Keratinocyte (primary cell): ENCODE results near the gene SMPD4. TPM values are rescaled to one million over a fixed set of nuclear protein-coding genes. Genes with fewer than 3 reads are reported as not detected.
"Not testable (repeated sequence)": the region's sequence is repeated elsewhere in the genome, so short reads cannot be mapped to it uniquely, and the experiment has no call there.

Experiments
- DNase-seq: peaks from one replicate; pipeline ENCODE4 v3.0.0-alpha.2; 2011; ENCODE audit warnings: low read depth, missing footprints, low spot score
- FAIRE-seq: peaks from 2 replicates; lab custom pipeline; 2011; peaks lifted over from hg19 to GRCh38; lab: Jason Lieb, UNC
- H2AFZ ChIP-seq: 2 replicates; pipeline ENCODE4 v1.6.0; 2012; ENCODE audit warnings: low read length, control low read depth, inconsistent platforms; ENCODE audit not compliant: control insufficient read depth
- H3K27ac ChIP-seq: 2 replicates; pipeline ENCODE4 v1.5.1; 2011; ENCODE audit warnings: low read length; ENCODE audit not compliant: control insufficient read depth, insufficient read depth
- H3K27me3 ChIP-seq: 3 replicates; pipeline ENCODE4 v1.6.0; 2011; ENCODE audit warnings: low read length; ENCODE audit not compliant: control insufficient read depth, insufficient read depth; ENCODE audit errors: extremely low read depth
- H3K36me3 ChIP-seq, 2 experiments: 2 replicates in 1 of 2; 3 replicates in 1 of 2; pipeline ENCODE4 v1.5.1; 2011; ENCODE audit warnings: low read length in 2 of 2, mild to moderate bottlenecking in 1 of 2; ENCODE audit not compliant: control insufficient read depth in 2 of 2, insufficient read depth in 2 of 2; ENCODE audit errors: extremely low read depth in 1 of 2
- H3K4me1 ChIP-seq: 3 replicates; pipeline ENCODE4 v1.5.1; 2011; ENCODE audit warnings: low read length; ENCODE audit not compliant: control insufficient read depth, insufficient read depth; ENCODE audit errors: extremely low read depth
- H3K4me2 ChIP-seq: 3 replicates; pipeline ENCODE4 v1.6.0; 2011; ENCODE audit warnings: low read depth, low read length; ENCODE audit not compliant: control insufficient read depth, insufficient read depth; ENCODE audit errors: extremely low read depth
- H3K4me3 ChIP-seq, 3 experiments: fragments of 200-600 bp in 1 of 3; sonication (generic) in 1 of 3; 2 replicates in 2 of 3; 3 replicates in 1 of 3; pipeline ENCODE4 v1.5.1; 2011 to 2016; ENCODE audit warnings: low read length in 3 of 3, mild to moderate bottlenecking in 3 of 3, control low read depth in 2 of 3, inconsistent platforms in 1 of 3, low read depth in 1 of 3, mixed read lengths in 1 of 3, mixed run types in 1 of 3, moderate library complexity in 1 of 3; ENCODE audit not compliant: control insufficient read depth in 2 of 3, insufficient read depth in 2 of 3; ENCODE audit errors: extremely low read depth in 1 of 3
- H3K79me2 ChIP-seq: 2 replicates; pipeline ENCODE4 v1.6.0; 2012; ENCODE audit warnings: low read length; ENCODE audit not compliant: control insufficient read depth, insufficient read depth
- H3K9ac ChIP-seq: 3 replicates; pipeline ENCODE4 v1.6.0; 2011; ENCODE audit warnings: low read length; ENCODE audit not compliant: control insufficient read depth, insufficient read depth; ENCODE audit errors: extremely low read depth
- H3K9me1 ChIP-seq: 3 replicates; pipeline ENCODE4 v1.6.0; 2011; ENCODE audit warnings: low read length; ENCODE audit not compliant: control insufficient read depth, insufficient read depth; ENCODE audit errors: extremely low read depth
- H3K9me3 ChIP-seq: 2 replicates; pipeline ENCODE4 v1.5.1; 2012; ENCODE audit warnings: low read depth, low read length; ENCODE audit not compliant: control insufficient read depth
- H4K20me1 ChIP-seq: 3 replicates; pipeline ENCODE4 v1.6.0; 2011; ENCODE audit warnings: low read length; ENCODE audit not compliant: control insufficient read depth, insufficient read depth; ENCODE audit errors: extremely low read depth
- dilution Hi-C: fragments of 300-500 bp; cut with MboI; formaldehyde crosslinking; loops from one replicate; pipeline ENCODE4 v1.7.0; 2020; ENCODE audit warnings: low sequenced_read_pairs; ENCODE audit not compliant: extremely low pct_ligation_motif_present
- polyA plus RNA-seq, 5 experiments: library from polyadenylated mRNA; depleted of rRNA in 3 of 5; stranded (reverse) in 3 of 5; stranded (forward) in 1 of 5; unstranded in 1 of 5; fragments of >200 nt; gene quantifications; 1 replicate in 1 of 5; 2 replicates in 3 of 5; 3 replicates in 1 of 5; pipeline versions ENCODE4 v1.2.1 to v1.2.3, GENCODE V29; 2011 to 2012; ENCODE audit warnings: missing spikeins in 2 of 5, low read depth in 1 of 5, low replicate concordance in 1 of 5

Gene SMPD4
- polyA plus RNA-seq, 1 donor (not counting 4 experiments of a cell fraction or from before 2014, with no cell fraction given), result 23.8 TPM

- H3K36me3 ChIP-seq, DNase-seq, H3K79me2 ChIP-seq, H3K27me3 ChIP-seq, dilution Hi-C loops, H3K27ac ChIP-seq, H3K9ac ChIP-seq, H3K9me3 ChIP-seq, H2AFZ ChIP-seq, H3K4me1 ChIP-seq, H3K9me1 ChIP-seq, H4K20me1 ChIP-seq, H3K4me3 ChIP-seq, H3K4me2 ChIP-seq, FAIRE-seq: not testable (repeated sequence)
Measured at GRCh38 chr2:130228467-130229160, 47.2 kb upstream of the SMPD4 start.

GRCh38 chr2:130228005-130228404 is 46.6 kb upstream of the SMPD4 start:
- H3K4me2 ChIP-seq, FAIRE-seq, H3K9me3 ChIP-seq, H2AFZ ChIP-seq, dilution Hi-C loops, H3K4me1 ChIP-seq, H3K4me3 ChIP-seq, H3K27me3 ChIP-seq, H3K9me1 ChIP-seq, H3K27ac ChIP-seq, H4K20me1 ChIP-seq, H3K9ac ChIP-seq, H3K79me2 ChIP-seq, H3K36me3 ChIP-seq, DNase-seq: not testable (repeated sequence)

DNA sequence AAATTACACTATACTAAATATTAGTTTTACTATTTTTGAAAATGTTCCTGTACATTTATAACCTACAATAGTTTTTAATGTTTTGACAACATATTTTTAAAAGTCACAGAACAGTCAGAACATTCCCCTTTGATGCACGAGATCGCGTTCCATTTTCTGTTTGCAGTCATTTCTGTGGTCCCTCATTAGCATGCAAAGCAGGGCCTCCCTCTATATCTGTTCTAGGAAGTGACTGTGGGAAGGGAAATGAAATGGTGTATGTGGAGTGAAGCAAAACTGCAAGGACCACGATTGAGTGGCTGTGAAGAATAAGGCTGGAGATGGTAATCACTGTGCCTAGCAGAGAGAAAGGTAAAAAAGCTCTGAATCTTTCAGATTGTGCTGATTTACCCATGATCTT is 41.1 kb upstream of the SMPD4 start:
- H3K9me3 ChIP-seq, H3K4me2 ChIP-seq, H4K20me1 ChIP-seq, H3K4me3 ChIP-seq, H2AFZ ChIP-seq, H3K79me2 ChIP-seq, H3K9ac ChIP-seq, H3K36me3 ChIP-seq, DNase-seq, H3K27ac ChIP-seq, dilution Hi-C loops, H3K27me3 ChIP-seq, H3K9me1 ChIP-seq, H3K4me1 ChIP-seq, FAIRE-seq: not testable (repeated sequence)

- H4K20me1 ChIP-seq, FAIRE-seq, H3K4me3 ChIP-seq, H2AFZ ChIP-seq, DNase-seq, H3K27me3 ChIP-seq, H3K9ac ChIP-seq, H3K9me1 ChIP-seq, H3K4me2 ChIP-seq, H3K4me1 ChIP-seq, H3K79me2 ChIP-seq, H3K36me3 ChIP-seq, dilution Hi-C loops, H3K9me3 ChIP-seq, H3K27ac ChIP-seq: not testable (repeated sequence)
Measured at GRCh38 chr2:130220505-130220904, 39.1 kb upstream of the SMPD4 start.

DNA sequence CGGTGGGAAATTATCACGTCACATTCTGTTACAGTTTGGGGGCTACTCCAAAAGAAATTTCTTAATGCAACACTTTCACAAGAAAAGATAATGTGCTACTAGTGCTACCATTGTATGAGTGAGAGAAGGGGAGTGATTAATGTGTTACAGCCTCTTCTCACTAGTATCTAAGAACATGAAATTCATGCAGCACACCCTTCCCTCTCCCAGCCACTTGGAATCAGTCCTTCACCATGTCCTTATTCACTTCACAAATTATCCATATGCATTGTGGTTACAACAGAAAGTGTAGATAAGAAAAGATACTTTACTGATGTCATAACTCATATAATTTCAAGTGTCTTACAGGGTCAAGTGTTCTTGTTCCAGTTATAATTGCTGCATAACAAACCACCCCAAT is 37.7 kb upstream of the SMPD4 start:
- dilution Hi-C loops, result not testable (repeated sequence)

More for the DNA sequence above, 37.7 kb upstream of the SMPD4 start:
- H3K36me3 ChIP-seq, H3K4me1 ChIP-seq, H4K20me1 ChIP-seq, H3K9me3 ChIP-seq, H3K9me1 ChIP-seq, H3K4me2 ChIP-seq, H3K79me2 ChIP-seq, FAIRE-seq, H3K9ac ChIP-seq, H3K27me3 ChIP-seq, DNase-seq, H3K27ac ChIP-seq, H2AFZ ChIP-seq, H3K4me3 ChIP-seq: not testable (repeated sequence)
